ENCODE results near the gene TMC3. TPM values are rescaled to one million over a fixed set of nuclear protein-coding genes. Genes with fewer than 3 reads are reported as not detected.

The TMC3 gene
- total RNA-seq, 1 experiment from 2014 or later, result 0.03 TPM

DNA sequence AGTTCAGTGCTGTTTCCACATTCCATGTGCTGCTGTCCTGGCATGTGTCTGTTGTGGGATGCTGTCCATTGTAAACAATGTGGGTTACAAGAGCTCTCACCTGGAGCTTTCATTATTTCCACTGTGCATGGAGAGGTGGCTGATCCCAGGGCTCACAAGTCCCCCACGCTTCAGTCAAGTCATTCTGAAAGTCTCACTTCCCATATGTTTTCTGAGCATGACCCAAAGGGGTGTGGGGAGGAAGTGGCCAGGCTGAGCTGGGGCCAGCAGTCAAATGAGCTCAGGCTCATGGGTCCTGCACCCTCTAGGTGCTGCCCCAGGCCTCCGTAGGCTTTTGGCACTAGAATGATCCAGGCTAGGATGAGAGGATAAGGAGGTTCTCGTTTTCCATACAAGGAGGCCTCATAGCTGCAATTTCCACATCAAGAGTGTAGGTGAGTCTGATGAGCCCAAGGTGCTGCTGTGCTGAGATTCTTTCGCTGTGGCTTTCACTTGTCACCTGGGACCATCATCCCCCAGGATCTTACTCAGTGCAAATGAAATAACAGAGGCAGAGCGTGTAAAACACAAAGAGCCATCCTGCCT, 72.1 kb downstream of the TMC3 start:
- Histone ChIP-seq H3K36me3 (no peaks in the 10 kb centered on the region), H3K27me3 (replicated peaks) (no peaks in the 10 kb centered on the region), H3K9me3 (replicated peaks) (no peaks in the 10 kb centered on the region), H3K4me1 (replicated peaks) (peaks cover 5% of the 10 kb centered on the region; the same call in 1 of the 2 replicates), H3K4me3 (no peak overlapping the region), H3K27ac (no peak overlapping the region)
- no peak for DNase-seq (ENCODE audit: low read depth in 1 of 2, low spot score in 2 of 2)

DNA sequence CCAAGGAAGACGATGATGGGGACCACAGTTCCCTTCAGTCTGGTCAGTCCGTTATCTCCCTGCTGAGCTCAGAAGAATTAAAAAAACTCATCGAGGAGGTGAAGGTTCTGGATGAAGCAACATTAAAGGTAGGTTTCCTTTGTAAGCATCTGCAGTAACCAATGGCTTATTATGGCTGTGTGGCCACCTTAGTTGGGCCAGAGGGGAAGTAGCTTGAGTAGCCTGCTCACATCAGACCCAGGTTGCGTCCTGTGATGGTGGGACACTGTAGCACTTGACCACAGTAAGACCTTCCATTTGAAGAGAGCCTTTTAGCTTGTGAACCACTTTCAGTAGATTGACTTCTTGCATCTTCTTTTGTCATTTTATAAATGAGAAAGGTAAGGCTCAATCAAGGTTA, 72.6 kb downstream of the TMC3 start:
- no peak for DNase-seq (ENCODE audit: low read depth in 1 of 2, low spot score in 2 of 2)
- no peaks in the 10 kb centered on the region for H3K36me3 ChIP-seq
- no peaks in the 10 kb centered on the region for H3K9me3 ChIP-seq (replicated peaks)
- H3K4me3 ChIP-seq, result no peak overlapping the region
- H3K27ac ChIP-seq, result no peak overlapping the region
- peaks cover 5% of the 10 kb centered on the region; the same call in 1 of the 2 replicates for H3K4me1 ChIP-seq (replicated peaks)
- H3K27me3 ChIP-seq (replicated peaks), result no peaks in the 10 kb centered on the region

- H3K4me1 ChIP-seq (replicated peaks), result peaks cover 5% of the 10 kb centered on the region; the same call in 1 of the 2 replicates
- no peak for DNase-seq (ENCODE audit: low read depth in 1 of 2, low spot score in 2 of 2)
- H3K27ac ChIP-seq, result no peak overlapping the region
- no peaks in the 10 kb centered on the region for H3K36me3 ChIP-seq
- H3K9me3 ChIP-seq (replicated peaks), result no peaks in the 10 kb centered on the region
- H3K27me3 ChIP-seq (replicated peaks), result no peaks in the 10 kb centered on the region
- H3K4me3 ChIP-seq, result no peak overlapping the region
These were observed 74.3 kb downstream of the TMC3 start for GRCh38 chr15:81299630-81300273.

DNA sequence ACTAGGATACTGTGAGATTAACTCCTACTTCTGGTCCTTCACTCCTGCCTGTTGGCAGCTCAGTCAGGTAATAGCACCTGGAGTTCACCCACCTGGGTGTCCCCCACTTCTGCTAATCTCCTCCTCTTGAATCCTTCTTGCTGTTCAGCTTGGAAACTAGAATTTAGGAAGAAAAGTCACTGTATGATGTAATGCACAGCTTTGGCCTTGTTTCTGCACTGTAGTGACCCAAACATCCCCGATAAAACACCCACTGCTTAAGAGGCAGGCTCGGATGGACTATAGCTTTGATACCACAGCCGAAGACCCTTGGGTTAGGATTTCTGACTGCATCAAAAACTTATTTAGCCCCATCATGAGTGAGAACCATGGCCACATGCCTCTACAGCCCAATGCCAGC, 74.9 kb downstream of the TMC3 start:
- no peaks in the 10 kb centered on the region for H3K9me3 ChIP-seq (replicated peaks)
- peaks cover 2% of the 10 kb centered on the region; the same call in 1 of the 2 replicates for H3K4me1 ChIP-seq (replicated peaks)
- DNase-seq (ENCODE audit: low read depth in 1 of 2, low spot score in 2 of 2), result no peak
- no peaks in the 10 kb centered on the region for H3K27me3 ChIP-seq (replicated peaks)
- H3K4me3 ChIP-seq, result no peak overlapping the region
- no peak overlapping the region for H3K27ac ChIP-seq
- no peaks in the 10 kb centered on the region for H3K36me3 ChIP-seq

GRCh38 chr15:81298611-81299010, 75.4 kb downstream of the TMC3 start:
- no peaks in the 10 kb centered on the region for H3K9me3 ChIP-seq (replicated peaks)
- no peak for DNase-seq (ENCODE audit: low read depth in 1 of 2, low spot score in 2 of 2)
- H3K36me3 ChIP-seq, result no peaks in the 10 kb centered on the region
- H3K4me1 ChIP-seq (replicated peaks), result no peaks in the 10 kb centered on the region; the same call in 1 of the 2 replicates
- H3K4me3 ChIP-seq, result no peak overlapping the region
- no peak overlapping the region for H3K27ac ChIP-seq
- no peaks in the 10 kb centered on the region for H3K27me3 ChIP-seq (replicated peaks)

GRCh38 chr15:81297603-81298575, 76.1 kb downstream of the TMC3 start:
- DNase-seq (ENCODE audit: low read depth in 1 of 2, low spot score in 2 of 2), result no peak
- H3K27me3 ChIP-seq (replicated peaks), result no peaks in the 10 kb centered on the region
- H3K9me3 ChIP-seq (replicated peaks), result no peaks in the 10 kb centered on the region
- H3K36me3 ChIP-seq, result no peaks in the 10 kb centered on the region
- H3K4me1 ChIP-seq (replicated peaks), result no peaks in the 10 kb centered on the region; the same call in 1 of the 2 replicates
- no peak overlapping the region for H3K4me3 ChIP-seq
- H3K27ac ChIP-seq, result no peak overlapping the region

DNA sequence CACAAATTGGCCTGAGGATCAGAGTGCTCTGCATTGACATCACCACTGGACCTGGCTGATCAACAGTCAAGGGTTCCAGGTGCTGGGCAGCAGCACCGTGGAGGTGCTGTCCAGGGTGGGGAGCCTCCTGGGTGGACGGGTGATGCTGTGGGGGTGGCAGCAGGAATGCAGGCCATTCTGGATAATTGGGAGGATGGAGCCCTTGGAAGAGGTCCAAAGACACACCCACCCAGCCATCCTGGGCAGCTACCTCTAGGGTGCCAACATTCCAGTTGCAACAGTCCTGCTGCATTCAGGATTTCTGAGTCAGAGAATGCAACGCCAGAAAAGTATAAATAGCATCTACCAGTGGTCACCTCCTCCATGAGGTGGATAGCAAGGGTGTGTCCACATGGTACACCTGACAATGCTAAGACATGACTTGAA, 76.9 kb downstream of the TMC3 start:
- H3K9me3 ChIP-seq (replicated peaks), result no peaks in the 10 kb centered on the region
- no peaks in the 10 kb centered on the region for H3K36me3 ChIP-seq
- H3K27ac ChIP-seq, result no peak overlapping the region
- no peaks in the 10 kb centered on the region; the same call in 1 of the 2 replicates for H3K4me1 ChIP-seq (replicated peaks)
- H3K27me3 ChIP-seq (replicated peaks), result no peaks in the 10 kb centered on the region
- no peak for DNase-seq (ENCODE audit: low read depth in 1 of 2, low spot score in 2 of 2)
- H3K4me3 ChIP-seq, result no peak overlapping the region

DNA sequence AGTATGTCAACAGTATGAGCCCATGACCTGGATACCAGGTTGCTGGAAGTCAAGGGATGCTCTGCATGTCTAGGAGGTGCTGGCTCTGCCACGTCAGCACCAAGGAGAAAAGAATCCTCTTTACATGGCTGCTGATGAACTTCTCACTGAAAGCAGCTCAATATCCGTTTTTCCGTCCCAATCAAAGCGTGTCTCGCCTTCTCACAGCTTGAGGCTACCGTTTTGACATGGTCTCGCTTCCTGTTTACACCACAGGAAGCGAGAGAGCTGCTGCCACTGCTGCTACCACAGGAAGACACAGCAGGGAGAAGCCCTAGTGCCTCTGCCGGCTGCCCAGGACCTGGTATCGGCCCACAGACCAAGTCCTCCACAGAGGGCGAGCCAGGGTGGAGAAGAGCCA, 77.3 kb downstream of the TMC3 start:
- Histone ChIP-seq H3K36me3 (no peaks in the 10 kb centered on the region), H3K4me3 (no peak overlapping the region), H3K4me1 (replicated peaks) (no peaks in the 10 kb centered on the region; the same call in 1 of the 2 replicates), H3K27me3 (replicated peaks) (no peaks in the 10 kb centered on the region), H3K9me3 (replicated peaks) (no peaks in the 10 kb centered on the region), H3K27ac (no peak overlapping the region)
- DNase-seq (ENCODE audit: low read depth in 1 of 2, low spot score in 2 of 2), result no peak

DNA sequence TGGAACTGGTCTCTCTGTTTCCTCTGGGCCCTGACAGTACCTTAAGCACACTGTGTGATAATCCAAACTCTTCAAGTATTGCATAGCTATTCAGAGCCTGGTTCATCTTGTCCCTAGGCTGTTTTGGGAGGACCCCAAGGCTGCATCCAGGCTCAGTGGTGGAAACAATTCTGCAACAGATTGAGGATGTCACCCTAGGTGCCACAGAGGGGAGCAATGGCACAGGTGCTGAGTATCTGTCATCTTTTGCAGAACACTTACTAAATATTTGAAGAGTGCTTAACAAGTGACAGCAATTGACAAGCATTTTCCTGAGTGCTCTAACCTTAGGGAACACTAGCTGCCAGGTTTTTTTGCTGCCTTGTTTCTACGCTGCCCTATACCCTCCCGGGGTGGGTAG, 77.8 kb downstream of the TMC3 start:
- Histone ChIP-seq H3K27me3 (replicated peaks) (no peaks in the 10 kb centered on the region), H3K9me3 (replicated peaks) (no peaks in the 10 kb centered on the region), H3K27ac (no peak overlapping the region), H3K4me3 (no peak overlapping the region), H3K36me3 (no peaks in the 10 kb centered on the region), H3K4me1 (replicated peaks) (no peaks in the 10 kb centered on the region; the same call in 1 of the 2 replicates)
- DNase-seq (ENCODE audit: low read depth in 1 of 2, low spot score in 2 of 2), result no peak

DNA sequence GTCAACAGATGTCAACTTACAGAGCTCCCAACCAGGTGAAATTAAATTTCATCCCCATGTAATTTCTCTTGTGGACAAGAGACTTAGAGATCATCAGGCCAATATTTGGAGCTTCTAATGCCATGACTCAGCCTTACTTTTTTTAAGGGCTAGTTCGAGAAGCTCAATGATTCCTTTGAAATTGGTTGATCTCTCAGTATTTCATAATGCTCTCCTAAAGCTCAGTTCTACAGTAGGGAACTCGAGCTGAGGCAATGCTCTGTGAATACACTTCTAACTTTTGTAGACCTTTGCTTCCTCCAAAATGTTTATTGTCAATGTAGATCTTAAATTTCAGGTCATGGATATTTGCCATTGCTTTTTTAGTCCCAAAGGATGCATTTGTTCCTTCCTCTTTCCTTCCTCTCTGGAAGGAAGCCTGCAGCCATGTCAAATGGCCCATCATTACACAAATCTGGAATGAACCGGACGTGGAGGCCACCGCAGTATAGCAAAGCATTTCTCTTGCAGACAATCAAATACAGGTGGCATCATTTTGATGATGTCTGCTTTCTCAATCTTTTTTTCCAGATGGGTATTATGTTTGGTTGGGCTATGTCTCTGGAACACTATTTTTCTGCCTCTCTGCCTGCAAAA, 78.4 kb downstream of the TMC3 start:
- no peak for DNase-seq (ENCODE audit: low read depth in 1 of 2, low spot score in 2 of 2)
- no peaks in the 10 kb centered on the region for H3K36me3 ChIP-seq
- H3K4me3 ChIP-seq, result no peak overlapping the region
- no peaks in the 10 kb centered on the region; the same call in 1 of the 2 replicates for H3K4me1 ChIP-seq (replicated peaks)
- H3K9me3 ChIP-seq (replicated peaks), result no peaks in the 10 kb centered on the region
- no peaks in the 10 kb centered on the region for H3K27me3 ChIP-seq (replicated peaks)
- no peak overlapping the region for H3K27ac ChIP-seq

GRCh38 chr15:81294516-81294880, 79.5 kb downstream of the TMC3 start:
- H3K36me3 ChIP-seq, result no peaks in the 10 kb centered on the region
- no peak overlapping the region for H3K27ac ChIP-seq
- no peaks in the 10 kb centered on the region; the same call in 1 of the 2 replicates for H3K4me1 ChIP-seq (replicated peaks)
- no peaks in the 10 kb centered on the region for H3K27me3 ChIP-seq (replicated peaks)
- no peaks in the 10 kb centered on the region for H3K9me3 ChIP-seq (replicated peaks)
- no peak overlapping the region for H3K4me3 ChIP-seq
- no peak for DNase-seq (ENCODE audit: low read depth in 1 of 2, low spot score in 2 of 2)

DNA sequence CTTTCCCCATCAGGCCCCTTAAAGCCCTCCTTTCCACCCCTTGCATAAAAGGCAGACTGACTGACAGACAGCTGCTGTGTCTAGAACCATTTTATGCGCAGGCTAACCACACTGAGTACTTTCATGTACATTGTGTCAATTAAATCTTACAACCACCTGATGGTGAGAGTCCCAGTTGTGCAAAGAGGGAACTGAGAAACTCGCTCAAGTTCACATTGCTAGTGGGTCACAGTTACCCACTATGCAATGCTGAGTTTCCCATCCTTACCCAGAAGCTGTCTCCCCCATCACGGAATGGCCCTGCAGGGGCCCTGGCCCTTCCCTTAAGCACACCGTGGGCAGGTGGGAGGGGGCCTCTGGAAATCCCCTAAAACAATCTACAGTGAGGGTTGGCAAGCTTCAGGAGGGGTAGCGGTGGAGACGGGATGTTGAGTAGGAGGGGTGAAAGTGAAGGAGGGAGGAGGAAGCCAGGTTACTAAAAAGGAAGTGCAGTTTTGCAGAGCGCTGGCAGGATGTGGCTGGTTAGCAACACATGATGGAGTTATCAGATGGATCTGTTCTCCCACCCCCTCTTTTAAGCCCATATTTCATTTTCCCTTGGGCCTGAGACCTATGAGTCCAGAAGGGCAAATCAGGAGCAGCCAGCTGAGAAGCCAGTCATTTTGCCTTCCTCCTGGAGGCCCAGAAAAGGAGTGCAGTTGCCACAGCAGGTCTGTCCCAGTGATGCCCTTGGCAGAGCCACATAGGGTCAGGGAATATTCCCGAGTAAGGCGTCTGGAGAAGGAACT, 80.1 kb downstream of the TMC3 start:
- Histone ChIP-seq H3K27ac (no peak overlapping the region), H3K9me3 (replicated peaks) (no peaks in the 10 kb centered on the region), H3K4me3 (no peak overlapping the region), H3K4me1 (replicated peaks) (no peaks in the 10 kb centered on the region; the same call in 1 of the 2 replicates), H3K36me3 (no peaks in the 10 kb centered on the region), H3K27me3 (replicated peaks) (no peaks in the 10 kb centered on the region)
- DNase-seq (ENCODE audit: low read depth in 1 of 2, low spot score in 2 of 2), result no peak

DNA sequence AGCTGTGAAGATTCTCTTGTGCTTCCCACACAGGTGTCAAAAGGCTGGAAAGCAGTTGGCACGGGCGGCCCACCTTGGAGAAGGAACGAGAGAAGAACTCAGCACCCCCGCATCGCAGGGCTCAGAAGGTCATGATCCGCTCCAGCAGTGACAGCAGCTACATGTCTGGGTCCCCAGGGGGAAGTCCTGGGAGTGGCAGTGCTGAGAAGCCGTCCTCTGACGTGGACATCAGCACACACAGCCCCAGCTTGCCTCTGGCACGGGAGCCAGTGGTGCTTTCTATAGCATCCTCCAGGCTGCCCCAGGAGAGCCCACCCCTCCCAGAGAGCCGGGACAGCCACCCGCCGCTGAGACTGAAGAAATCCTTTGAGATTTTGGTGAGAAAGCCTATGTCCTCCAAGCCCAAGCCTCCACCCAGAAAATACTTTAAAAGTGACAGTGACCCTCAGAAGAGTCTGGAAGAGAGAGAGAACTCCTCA, 81.5 kb downstream of the TMC3 start:
- H3K4me1 ChIP-seq (replicated peaks), result no peaks in the 10 kb centered on the region; the same call in 1 of the 2 replicates
- H3K4me3 ChIP-seq, result no peak overlapping the region
- H3K9me3 ChIP-seq (replicated peaks), result no peaks in the 10 kb centered on the region
- no peaks in the 10 kb centered on the region for H3K27me3 ChIP-seq (replicated peaks)
- DNase-seq (ENCODE audit: low read depth in 1 of 2, low spot score in 2 of 2), result no peak
- H3K27ac ChIP-seq, result no peak overlapping the region
- no peaks in the 10 kb centered on the region for H3K36me3 ChIP-seq
